ENCODE measurements around the gene ARHGAP23.

The ARHGAP23 gene

GRCh38 chr17:38551121-38551520, 122.9 kb downstream of the ARHGAP23 start:
- Histone ChIP-seq H3K9me3 (ENCODE audit: control insufficient read depth, insufficient read depth, low read length) (no peaks in the 10 kb centered on the region), H3K4me1 (ENCODE audit: control insufficient read depth, insufficient read depth, low read length) (peaks cover 2% of the 10 kb centered on the region; the same call in 1 of the 2 replicates), H3K27ac (ENCODE audit: low read length) (no peak overlapping the region), H3K4me3 (ENCODE audit: low read length) (no peak overlapping the region), H3K27me3 (ENCODE audit: control insufficient read depth, insufficient read depth, low read length) (no peaks in the 10 kb centered on the region), H3K36me3 (ENCODE audit: control insufficient read depth, insufficient read depth, low read length) (no peaks in the 10 kb centered on the region)
- DNase-seq (ENCODE audit: low read depth, low spot score) = no peak
- no CpG with 5 or more reads among the region's 9 CpGs for WGBS (ENCODE audit: insufficient coverage, insufficient read length)

- H3K4me3 ChIP-seq (ENCODE audit: low read length) = no peak overlapping the region
- H3K36me3 ChIP-seq (ENCODE audit: control insufficient read depth, insufficient read depth, low read length) = no peaks in the 10 kb centered on the region
- no CpG with 5 or more reads among the region's 17 CpGs for WGBS (ENCODE audit: insufficient coverage, insufficient read length)
- no peaks in the 10 kb centered on the region for H3K9me3 ChIP-seq (ENCODE audit: control insufficient read depth, insufficient read depth, low read length)
- no peaks in the 10 kb centered on the region for H3K27me3 ChIP-seq (ENCODE audit: control insufficient read depth, insufficient read depth, low read length)
- no peak for DNase-seq (ENCODE audit: low read depth, low spot score)
- H3K4me1 ChIP-seq (ENCODE audit: control insufficient read depth, insufficient read depth, low read length) = peaks cover 2% of the 10 kb centered on the region; the same call in 1 of the 2 replicates
- no peak overlapping the region for H3K27ac ChIP-seq (ENCODE audit: low read length)
Measured at GRCh38 chr17:38552343-38552742, 124.1 kb downstream of the ARHGAP23 start.

- Histone ChIP-seq H3K9me3 (ENCODE audit: control insufficient read depth, insufficient read depth, low read length) (no peaks in the 10 kb centered on the region), H3K4me3 (ENCODE audit: low read length) (no peak overlapping the region), H3K27me3 (ENCODE audit: control insufficient read depth, insufficient read depth, low read length) (peaks cover 8% of the 10 kb centered on the region), H3K4me1 (ENCODE audit: control insufficient read depth, insufficient read depth, low read length) (peaks cover 6% of the 10 kb centered on the region; the same call in 1 of the 2 replicates), H3K36me3 (ENCODE audit: control insufficient read depth, insufficient read depth, low read length) (no peaks in the 10 kb centered on the region), H3K27ac (ENCODE audit: low read length) (no peak overlapping the region)
- WGBS (ENCODE audit: insufficient coverage, insufficient read length) = no CpG with 5 or more reads among the region's 8 CpGs
- no peak for DNase-seq (ENCODE audit: low read depth, low spot score)
Measured at GRCh38 chr17:38554430-38555350, 126.4 kb downstream of the ARHGAP23 start.

- no peak for DNase-seq (ENCODE audit: low read depth, low spot score)
- no CpG with 5 or more reads among the region's 6 CpGs for WGBS (ENCODE audit: insufficient coverage, insufficient read length)
Measured at GRCh38 chr17:38556239-38556638, 128.0 kb downstream of the ARHGAP23 start.

GRCh38 chr17:38557396-38557795, 129.1 kb downstream of the ARHGAP23 start:
- peaks cover 6% of the 10 kb centered on the region for H3K4me1 ChIP-seq (ENCODE audit: control insufficient read depth, insufficient read depth, low read length)
- no peaks in the 10 kb centered on the region for H3K9me3 ChIP-seq (ENCODE audit: control insufficient read depth, insufficient read depth, low read length)
- no peak for DNase-seq (ENCODE audit: low read depth, low spot score)
- no peak overlapping the region for H3K27ac ChIP-seq (ENCODE audit: low read length)
- H3K4me3 ChIP-seq (ENCODE audit: low read length) = no peak overlapping the region
- H3K27me3 ChIP-seq (ENCODE audit: control insufficient read depth, insufficient read depth, low read length) = peaks cover 34% of the 10 kb centered on the region
- no CpG with 5 or more reads among the region's 6 CpGs for WGBS (ENCODE audit: insufficient coverage, insufficient read length)
- no peaks in the 10 kb centered on the region; the same call in 1 of the 2 replicates for H3K36me3 ChIP-seq (ENCODE audit: control insufficient read depth, insufficient read depth, low read length)

More at GRCh38 chr17:38556239-38556638, 128.0 kb downstream of the ARHGAP23 start:
- H3K36me3 ChIP-seq (ENCODE audit: control insufficient read depth, insufficient read depth, low read length) = no peaks in the 10 kb centered on the region; the same call in 1 of the 2 replicates
- H3K9me3 ChIP-seq (ENCODE audit: control insufficient read depth, insufficient read depth, low read length) = no peaks in the 10 kb centered on the region
- H3K4me3 ChIP-seq (ENCODE audit: low read length) = no peak overlapping the region
- H3K4me1 ChIP-seq (ENCODE audit: control insufficient read depth, insufficient read depth, low read length) = peaks cover 6% of the 10 kb centered on the region; the same call in 1 of the 2 replicates
- peaks cover 24% of the 10 kb centered on the region for H3K27me3 ChIP-seq (ENCODE audit: control insufficient read depth, insufficient read depth, low read length)
- H3K27ac ChIP-seq (ENCODE audit: low read length) = no peak overlapping the region

GRCh38 chr17:38557836-38558727, 129.8 kb downstream of the ARHGAP23 start:
- Histone ChIP-seq H3K36me3 (ENCODE audit: control insufficient read depth, insufficient read depth, low read length) (no peaks in the 10 kb centered on the region; the same call in 1 of the 2 replicates), H3K4me3 (ENCODE audit: low read length) (peak overlapping the region; percentile 28; the same call in 1 of the 2 replicates), H3K27me3 (ENCODE audit: control insufficient read depth, insufficient read depth, low read length) (peaks cover 39% of the 10 kb centered on the region), H3K27ac (ENCODE audit: low read length) (no peak overlapping the region), H3K4me1 (ENCODE audit: control insufficient read depth, insufficient read depth, low read length) (peaks cover 6% of the 10 kb centered on the region), H3K9me3 (ENCODE audit: control insufficient read depth, insufficient read depth, low read length) (no peaks in the 10 kb centered on the region)
- no CpG with 5 or more reads among the region's 52 CpGs for WGBS (ENCODE audit: insufficient coverage, insufficient read length)
- peak; percentile 94 for DNase-seq (ENCODE audit: low read depth, low spot score)

- H3K36me3 ChIP-seq (ENCODE audit: control insufficient read depth, insufficient read depth, low read length) = no peaks in the 10 kb centered on the region; the same call in 1 of the 2 replicates
- no peak for DNase-seq (ENCODE audit: low read depth, low spot score)
- no peak overlapping the region for H3K27ac ChIP-seq (ENCODE audit: low read length)
- H3K4me3 ChIP-seq (ENCODE audit: low read length) = peak overlapping the region; percentile 28; the same call in 1 of the 2 replicates
- peaks cover 6% of the 10 kb centered on the region for H3K4me1 ChIP-seq (ENCODE audit: control insufficient read depth, insufficient read depth, low read length)
- no CpG with 5 or more reads among the region's 10 CpGs for WGBS (ENCODE audit: insufficient coverage, insufficient read length)
- H3K9me3 ChIP-seq (ENCODE audit: control insufficient read depth, insufficient read depth, low read length) = no peaks in the 10 kb centered on the region
- peaks cover 42% of the 10 kb centered on the region for H3K27me3 ChIP-seq (ENCODE audit: control insufficient read depth, insufficient read depth, low read length)
Measured at GRCh38 chr17:38558728-38559050, 130.4 kb downstream of the ARHGAP23 start.

- H3K9me3 ChIP-seq (ENCODE audit: control insufficient read depth, insufficient read depth, low read length) = no peaks in the 10 kb centered on the region
- peak; percentile 90 for DNase-seq (ENCODE audit: low read depth, low spot score)
- H3K27ac ChIP-seq (ENCODE audit: low read length) = no peak overlapping the region
- peaks cover 42% of the 10 kb centered on the region for H3K27me3 ChIP-seq (ENCODE audit: control insufficient read depth, insufficient read depth, low read length)
- H3K4me1 ChIP-seq (ENCODE audit: control insufficient read depth, insufficient read depth, low read length) = peaks cover 6% of the 10 kb centered on the region
- peak overlapping the region; percentile 28; the same call in 1 of the 2 replicates for H3K4me3 ChIP-seq (ENCODE audit: low read length)
- no CpG with 5 or more reads among the region's 44 CpGs for WGBS (ENCODE audit: insufficient coverage, insufficient read length)
- H3K36me3 ChIP-seq (ENCODE audit: control insufficient read depth, insufficient read depth, low read length) = no peaks in the 10 kb centered on the region; the same call in 1 of the 2 replicates
Measured at GRCh38 chr17:38559051-38559879, 131.0 kb downstream of the ARHGAP23 start.

GRCh38 chr17:38559880-38560230, 131.6 kb downstream of the ARHGAP23 start:
- peaks cover 46% of the 10 kb centered on the region for H3K27me3 ChIP-seq (ENCODE audit: control insufficient read depth, insufficient read depth, low read length)
- no peak overlapping the region for H3K4me3 ChIP-seq (ENCODE audit: low read length)
- no peak for DNase-seq (ENCODE audit: low read depth, low spot score)
- no CpG with 5 or more reads among the region's 6 CpGs for WGBS (ENCODE audit: insufficient coverage, insufficient read length)
- no peak overlapping the region for H3K27ac ChIP-seq (ENCODE audit: low read length)
- H3K4me1 ChIP-seq (ENCODE audit: control insufficient read depth, insufficient read depth, low read length) = peaks cover 7% of the 10 kb centered on the region
- no peaks in the 10 kb centered on the region; the same call in 1 of the 2 replicates for H3K36me3 ChIP-seq (ENCODE audit: control insufficient read depth, insufficient read depth, low read length)
- no peaks in the 10 kb centered on the region for H3K9me3 ChIP-seq (ENCODE audit: control insufficient read depth, insufficient read depth, low read length)
